OCI-M2 (cell line): ENCODE results near the gene ACVR2A.

Source experiments
- DNase-seq: peaks from one replicate; lab custom pipeline; 2025; ENCODE audit not compliant: unreplicated experiment; lab: John Stamatoyannopoulos, UW

Gene ACVR2A

DNA sequence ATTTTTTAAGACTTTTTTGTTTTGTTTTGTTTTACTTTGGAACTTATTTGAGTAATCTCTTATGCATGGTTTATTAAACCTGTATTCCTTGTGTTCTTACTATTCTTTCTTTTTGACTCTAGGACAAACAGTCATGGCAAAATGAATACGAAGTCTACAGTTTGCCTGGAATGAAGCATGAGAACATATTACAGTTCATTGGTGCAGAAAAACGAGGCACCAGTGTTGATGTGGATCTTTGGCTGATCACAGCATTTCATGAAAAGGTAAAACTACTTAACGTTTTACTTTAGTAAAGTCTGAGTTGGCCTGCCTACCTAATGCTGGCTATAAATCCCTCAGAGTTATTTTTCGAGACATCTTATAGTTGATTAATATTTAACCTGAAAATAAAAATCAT is 72.3 kb downstream of the ACVR2A start:
- DNase-seq = no peak

DNA sequence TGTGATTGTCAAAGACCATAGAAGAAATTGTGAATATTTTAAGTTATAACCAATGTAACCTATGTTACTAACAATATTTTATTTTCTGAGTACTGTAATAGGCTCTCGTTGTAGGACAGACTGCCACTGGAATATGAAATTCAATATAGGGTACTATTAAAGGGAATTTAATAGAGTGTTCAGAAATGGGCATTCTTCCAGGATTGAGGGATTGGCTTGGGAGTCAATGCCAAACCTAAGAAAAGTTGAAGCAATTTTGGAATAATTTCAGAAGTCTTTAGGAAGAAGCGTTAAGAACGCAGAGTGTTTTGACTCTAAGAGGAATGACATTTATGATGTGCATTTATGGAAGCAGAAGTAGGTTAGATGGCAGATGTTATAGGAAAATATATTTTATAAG is 79.0 kb downstream of the ACVR2A start:
- DNase-seq = no peak

DNA sequence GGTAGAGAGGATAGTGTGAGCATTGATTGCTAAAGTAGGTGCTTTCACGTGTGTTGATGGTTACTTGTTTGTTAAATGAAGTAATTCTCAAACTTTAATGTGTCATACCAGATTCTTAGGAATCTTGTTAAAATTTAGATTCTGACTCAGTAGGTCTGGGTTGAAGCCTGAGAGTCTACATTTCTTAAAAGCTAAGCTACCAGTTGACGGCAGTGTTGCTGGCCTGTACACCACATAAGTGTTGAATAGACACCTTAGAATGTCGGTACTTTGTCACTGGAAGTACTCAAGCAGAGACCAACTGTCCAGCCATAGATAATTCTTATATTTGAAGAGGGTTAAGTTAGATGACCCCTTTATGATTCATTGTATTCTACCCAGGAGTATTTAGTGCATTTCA is 79.8 kb downstream of the ACVR2A start:
- no peak for DNase-seq

DNA sequence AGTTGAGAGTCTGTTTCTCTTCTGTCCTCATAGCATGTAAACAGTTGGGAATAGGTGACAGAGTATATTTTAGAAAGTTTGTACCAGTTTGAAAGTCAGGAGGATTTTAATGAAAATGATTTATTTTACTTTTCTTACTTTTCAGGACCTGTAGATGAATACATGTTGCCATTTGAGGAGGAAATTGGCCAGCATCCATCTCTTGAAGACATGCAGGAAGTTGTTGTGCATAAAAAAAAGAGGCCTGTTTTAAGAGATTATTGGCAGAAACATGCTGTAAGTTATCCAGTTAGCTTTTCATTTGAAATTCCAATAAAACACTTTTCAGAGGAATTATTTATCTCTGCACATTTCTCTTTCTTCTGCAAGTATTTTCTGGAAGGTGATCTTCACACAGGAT is 81.1 kb downstream of the ACVR2A start:
- no peak for DNase-seq

DNA sequence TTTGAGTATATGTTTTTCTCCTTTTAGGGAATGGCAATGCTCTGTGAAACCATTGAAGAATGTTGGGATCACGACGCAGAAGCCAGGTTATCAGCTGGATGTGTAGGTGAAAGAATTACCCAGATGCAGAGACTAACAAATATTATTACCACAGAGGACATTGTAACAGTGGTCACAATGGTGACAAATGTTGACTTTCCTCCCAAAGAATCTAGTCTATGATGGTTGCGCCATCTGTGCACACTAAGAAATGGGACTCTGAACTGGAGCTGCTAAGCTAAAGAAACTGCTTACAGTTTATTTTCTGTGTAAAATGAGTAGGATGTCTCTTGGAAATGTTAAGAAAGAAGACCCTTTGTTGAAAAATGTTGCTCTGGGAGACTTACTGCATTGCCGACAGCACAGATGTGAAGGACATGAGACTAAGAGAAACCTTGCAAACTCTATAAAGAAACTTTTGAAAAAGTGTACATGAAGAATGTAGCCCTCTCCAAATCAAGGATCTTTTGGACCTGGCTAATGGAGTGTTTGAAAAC is 82.3 kb downstream of the ACVR2A start:
- DNase-seq = no peak

DNA sequence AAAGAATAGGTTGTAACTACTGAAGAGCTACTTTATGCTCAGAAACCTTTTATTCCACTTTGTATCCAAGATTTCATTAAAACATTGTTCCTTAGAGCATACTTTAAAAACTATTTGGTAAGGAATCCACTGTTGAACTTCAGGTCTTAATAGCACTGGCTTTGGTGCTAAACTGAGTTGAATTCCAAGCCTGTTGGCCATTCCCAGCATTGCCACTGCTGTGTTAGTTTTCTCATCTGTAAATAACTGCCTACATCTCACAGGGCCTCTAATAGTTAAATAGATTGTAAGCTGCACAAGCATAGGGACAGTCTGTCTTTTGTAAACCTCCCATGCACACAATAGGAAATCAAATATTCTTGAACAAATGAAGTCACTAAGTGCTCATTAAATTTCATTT is 89.1 kb downstream of the ACVR2A start:
- no peak for DNase-seq

DNA sequence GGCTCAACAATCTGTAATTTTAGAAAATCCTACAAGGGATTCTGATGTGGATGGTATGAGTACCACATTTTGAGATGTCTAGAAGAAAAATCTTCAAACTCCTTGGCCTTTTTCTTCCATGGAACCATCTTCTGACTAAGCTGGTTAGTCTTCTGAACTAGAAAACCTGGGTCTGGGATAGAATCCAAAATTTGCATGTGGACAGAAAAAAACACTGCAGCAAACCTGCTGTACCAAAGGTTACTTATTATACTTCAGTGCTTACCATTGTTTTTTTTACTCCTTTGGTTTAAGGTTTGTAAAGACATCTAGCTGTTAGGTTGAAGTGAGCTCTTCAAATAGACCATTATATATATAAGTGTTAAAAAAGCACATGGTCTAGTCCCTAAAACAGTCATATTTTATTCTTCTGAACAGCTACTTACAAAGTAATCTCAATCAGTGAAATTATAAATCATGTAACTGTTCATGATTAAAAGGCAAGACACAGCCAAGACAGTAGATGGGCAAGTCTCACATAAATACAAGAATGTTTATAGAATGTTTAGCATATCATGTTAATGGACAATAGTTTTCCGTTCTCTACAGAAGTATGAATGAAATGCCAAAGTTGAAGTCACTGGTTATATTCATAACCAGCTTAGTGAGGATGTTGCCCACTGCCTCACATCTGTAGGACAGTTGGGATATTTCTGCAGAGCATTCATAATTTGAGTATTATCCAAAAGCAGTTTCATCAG is 90.2 kb downstream of the ACVR2A start:
- no peak for DNase-seq

DNA sequence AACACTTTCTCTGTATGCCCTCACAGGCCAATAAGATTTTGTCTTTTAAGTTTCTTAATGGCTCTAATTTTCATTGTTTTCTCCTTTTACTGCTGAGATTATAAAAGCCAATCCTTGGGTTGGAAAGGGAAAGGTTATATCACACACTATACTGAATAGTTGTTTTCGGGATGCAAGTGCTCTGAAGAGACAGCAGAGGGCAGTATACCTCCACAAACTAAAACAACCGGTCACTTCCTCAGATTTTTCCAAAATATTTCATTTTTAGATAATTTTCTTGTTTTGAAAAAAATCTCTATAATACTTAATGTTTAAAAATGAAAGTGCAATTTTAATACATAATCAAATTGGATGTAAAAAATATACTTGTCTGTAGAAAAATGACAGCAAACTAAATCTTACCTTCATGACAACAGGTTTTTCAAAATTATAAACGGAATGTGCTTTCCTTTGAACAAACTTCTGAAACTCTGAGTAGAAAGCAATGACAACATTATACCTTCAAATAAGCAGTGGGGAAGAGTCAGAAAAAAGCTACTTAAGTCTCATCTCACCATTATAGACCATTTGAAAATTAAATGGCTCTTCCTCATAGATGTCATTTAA is 93.0 kb downstream of the ACVR2A start:
- no peak for DNase-seq

DNA sequence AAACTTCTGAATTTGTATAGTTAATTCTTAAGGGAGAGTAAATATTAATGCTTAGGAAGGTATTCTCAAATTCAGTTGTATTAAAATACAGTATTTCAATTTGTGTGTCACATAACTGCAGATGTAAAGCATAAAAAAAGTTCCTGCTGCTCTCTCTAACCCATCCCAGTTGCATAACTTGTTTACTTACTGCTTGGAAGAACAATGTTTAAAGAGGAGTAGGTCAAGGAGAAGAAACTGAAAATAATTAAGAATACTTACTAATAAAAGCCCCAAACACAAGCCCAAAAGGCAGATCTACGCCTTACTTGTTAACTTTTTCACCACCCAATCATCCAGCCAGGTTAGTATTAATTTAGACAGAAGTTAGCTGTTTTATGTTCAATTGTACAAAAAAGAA is 94.5 kb downstream of the ACVR2A start:
- DNase-seq = no peak

DNA sequence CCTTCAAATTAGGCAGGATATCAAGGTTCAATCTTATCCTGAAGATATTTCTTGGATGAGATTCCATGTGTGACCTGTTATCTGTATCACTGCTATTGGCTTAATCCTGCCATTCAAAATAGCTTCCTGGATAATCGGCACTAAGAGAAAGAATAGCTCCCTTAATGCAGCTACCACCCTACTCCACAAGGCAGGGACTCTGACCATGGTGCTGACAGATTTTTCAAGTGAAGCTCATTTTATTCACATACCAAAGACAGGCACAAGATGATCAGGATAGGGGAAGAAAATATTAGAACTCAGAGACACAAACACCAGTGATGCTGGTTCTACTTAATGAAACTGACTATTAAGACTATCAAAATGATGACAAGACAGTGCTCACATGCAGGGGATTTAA is 100.8 kb downstream of the ACVR2A start:
- no peak for DNase-seq

DNA sequence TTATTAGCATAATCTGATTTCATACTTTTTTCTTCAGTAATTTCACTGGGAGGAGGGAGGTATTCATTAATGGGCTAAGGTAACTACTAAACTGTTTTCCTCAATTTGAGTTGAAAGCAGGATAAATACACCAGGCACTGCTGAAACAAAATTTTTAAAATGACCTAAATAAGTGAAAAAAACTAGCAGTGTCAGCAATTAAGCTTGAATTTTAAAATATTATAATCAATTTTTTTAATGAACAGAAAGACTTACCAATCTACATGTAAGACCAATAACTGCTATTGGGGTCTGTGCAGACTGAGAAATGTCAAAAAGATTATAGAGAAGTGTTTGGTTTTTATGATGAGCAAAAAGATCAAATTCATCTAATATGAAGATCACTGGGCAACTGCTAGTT is 107.3 kb downstream of the ACVR2A start:
- no peak for DNase-seq

DNA sequence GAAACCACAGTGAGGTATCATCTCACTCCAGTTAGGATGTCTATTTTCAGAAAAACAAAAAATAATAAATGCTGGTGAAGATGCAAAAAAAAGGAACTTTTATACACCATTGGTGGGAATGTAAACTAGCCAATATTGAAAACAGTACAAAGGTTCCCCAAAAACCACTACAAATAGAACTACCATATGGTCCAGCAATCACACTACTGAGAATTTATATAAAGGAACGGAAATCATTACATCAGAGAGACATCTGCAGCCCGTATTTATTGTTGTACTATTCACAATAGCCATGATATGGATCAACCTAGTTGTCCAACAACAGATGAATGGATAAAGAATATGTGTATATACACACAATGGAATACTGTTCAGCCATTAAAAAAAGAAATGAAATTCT is 123.7 kb downstream of the ACVR2A start:
- DNase-seq = no peak

DNA sequence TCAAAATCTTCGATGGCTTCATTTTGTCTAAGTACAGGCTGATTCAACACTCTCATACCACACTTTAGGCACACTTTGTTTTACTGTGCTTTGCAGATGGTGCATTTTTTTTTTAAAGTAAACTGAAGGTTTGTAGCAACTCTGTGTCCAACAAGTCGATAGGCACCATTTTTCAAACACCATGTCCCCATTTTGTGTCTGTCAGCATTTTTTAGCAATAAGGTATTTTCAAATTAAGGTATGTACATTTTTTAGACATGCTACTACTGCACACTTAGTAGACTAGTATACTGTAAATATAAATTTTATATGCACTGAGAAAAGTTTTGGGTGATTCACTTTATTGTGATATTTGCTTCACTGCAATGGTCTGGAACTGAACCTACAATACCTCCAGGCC is 131.3 kb downstream of the ACVR2A start:
- DNase-seq = no peak

DNA sequence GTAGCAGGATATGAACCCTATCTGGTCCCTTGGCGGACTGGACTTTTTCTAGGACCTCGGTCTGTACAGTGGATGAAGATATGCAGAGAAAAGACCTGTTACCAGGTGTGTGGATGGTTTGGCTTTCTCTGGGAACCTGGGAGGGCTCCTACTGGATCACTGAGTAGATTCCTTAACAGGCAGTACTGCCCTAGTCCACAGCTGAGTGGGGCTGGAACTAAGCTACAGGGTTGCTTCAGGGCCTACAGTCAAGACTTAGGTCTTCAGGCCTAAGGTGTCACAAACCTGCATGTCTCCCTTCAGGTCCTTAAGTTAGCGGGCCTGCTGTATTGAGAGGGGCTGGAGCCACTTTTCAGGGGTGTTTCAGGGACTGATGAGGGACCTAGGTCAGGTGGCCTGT is 132.8 kb downstream of the ACVR2A start:
- DNase-seq = no peak
